Measurements from ENCODE around the gene SCYGR8. TPM values are rescaled to one million over a fixed set of nuclear protein-coding genes. Genes with fewer than 3 reads are reported as not detected.

Gene SCYGR8
- total and polyA plus RNA-seq, 2 donors (not counting 1 experiment from before 2014, with no cell fraction given): not detected

GRCh38 chr2:227717687-227718567 is 27.8 kb upstream of the SCYGR8 start, which contains the start of gene SLC19A3:
Gene SLC19A3 (minus strand): TSS chr2:227718028. CDS start chr2:227702318, 15,710 bp downstream.
- H3K27me3 Mint-ChIP-seq: peaks cover 28% of the 10 kb centered on the region
- no peak for ATAC-seq (ENCODE audit: low read depth)
- no peak for DNase-seq
- H3K27ac ChIP-seq (ENCODE audit: low read length in 2 of 2): no peak within 1 kb of the TSS
- H3K27me3 ChIP-seq (replicated peaks in 1 of 4; ENCODE audit: control extremely low read depth in 1 of 4, control insufficient read depth in 3 of 4, insufficient read depth in 4 of 4, low read length in 3 of 4): peaks cover 0 to 11% (median 7%) of the 10 kb centered on the region in 4 experiments
- H3K4me1 ChIP-seq (ENCODE audit: control insufficient read depth in 2 of 2, insufficient read depth in 2 of 2, low read length in 2 of 2): peaks cover 5% of the 10 kb centered on the region in 2 donors
- H3K4me2 ChIP-seq (replicated peaks; ENCODE audit: low read depth, low read length, poor library complexity, severe bottlenecking): peak within 1 kb of the TSS; percentile 48
- H3K4me3 ChIP-seq (ENCODE audit: control extremely low read depth in 1 of 5, extremely low read depth in 1 of 5, insufficient read depth in 1 of 5, low read depth in 2 of 5, low read length in 4 of 5): no peak within 1 kb of the TSS
- H2AFZ ChIP-seq (ENCODE audit: insufficient read depth, low read depth, low read length, poor library complexity, severe bottlenecking): peak within 1 kb of the TSS; percentile 16
- no peak for TF ChIP-seq EZH2 (IDR thresholded peaks at IDR 0.05; ENCODE audit: borderline replicate concordance, insufficient read depth, low read depth, low read length, poor library complexity, severe bottlenecking)
- no peak for TF ChIP-seq CTCF (IDR thresholded peaks at IDR 0.05)
- H3K4me3 Mint-ChIP-seq: no peak within 1 kb of the TSS
- H3K27ac Mint-ChIP-seq: no peak within 1 kb of the TSS
- no peaks in the 10 kb centered on the region for H3K36me3 ChIP-seq (replicated peaks in 1 of 2; ENCODE audit: control extremely low read depth in 1 of 2, control insufficient read depth in 1 of 2, extremely low read depth in 1 of 2, insufficient read depth in 2 of 2, low read length in 1 of 2)
- H3K4me1 Mint-ChIP-seq: peaks cover 2% of the 10 kb centered on the region
- H3K9me3 Mint-ChIP-seq (ENCODE audit: insufficient read depth): no peaks in the 10 kb centered on the region
- H3K9ac ChIP-seq (ENCODE audit: low read length): no peak within 1 kb of the TSS
- no peaks in the 10 kb centered on the region for H4K20me1 ChIP-seq (ENCODE audit: control insufficient read depth, insufficient read depth, low read length, poor library complexity, severe bottlenecking)
- peaks cover 0 to 6% (median 0%) of the 10 kb centered on the region in 3 donors for H3K9me3 ChIP-seq (ENCODE audit: control extremely low read depth in 1 of 3, control insufficient read depth in 2 of 3, insufficient read depth in 1 of 3, low read length in 2 of 3)
- POLR2A ChIA-PET: no interaction called here
- H3K79me2 ChIP-seq (ENCODE audit: control insufficient read depth, insufficient read depth, low read length): no peaks in the 10 kb centered on the region
- CTCF ChIA-PET: no interaction called here
- intact Hi-C loops (cut with micrococcal nuclease): no loop called here
- WGBS (ENCODE audit: insufficient coverage): 19% methylated on average over 32 of the region's 35 CpGs

- WGBS (ENCODE audit: insufficient coverage): no CpG with 5 or more reads among the region's 4 CpGs
These were observed 26.1 kb upstream of the SCYGR8 start for GRCh38 chr2:227719641-227720040.

More at GRCh38 chr2:227719641-227720040, 26.1 kb upstream of the SCYGR8 start:
- ATAC-seq (ENCODE audit: low read depth) (no peak), DNase-seq (no peak)
- POLR2A ChIA-PET: no interaction called here
- no peaks in the 10 kb centered on the region for H3K79me2 ChIP-seq (ENCODE audit: control insufficient read depth, insufficient read depth, low read length)
- no peak overlapping the region for H3K4me3 ChIP-seq (ENCODE audit: control extremely low read depth in 1 of 5, extremely low read depth in 1 of 5, insufficient read depth in 1 of 5, low read depth in 2 of 5, low read length in 4 of 5)
- Mint-ChIP-seq H3K27me3 (peaks cover 28% of the 10 kb centered on the region), H3K9me3 (ENCODE audit: insufficient read depth) (no peaks in the 10 kb centered on the region), H3K27ac (no peak overlapping the region), H3K4me1 (peaks cover 2% of the 10 kb centered on the region), H3K4me3 (no peak overlapping the region)
- no peaks in the 10 kb centered on the region for H4K20me1 ChIP-seq (ENCODE audit: control insufficient read depth, insufficient read depth, low read length, poor library complexity, severe bottlenecking)
- intact Hi-C loops (cut with micrococcal nuclease): no loop called here
- H3K4me1 ChIP-seq (ENCODE audit: control insufficient read depth in 2 of 2, insufficient read depth in 2 of 2, low read length in 2 of 2): peaks cover 5% of the 10 kb centered on the region in 2 donors
- no peak overlapping the region for H2AFZ ChIP-seq (ENCODE audit: insufficient read depth, low read depth, low read length, poor library complexity, severe bottlenecking)
- H3K9ac ChIP-seq (ENCODE audit: low read length): no peak overlapping the region
- TF ChIP-seq CTCF (IDR thresholded peaks at IDR 0.05) (no peak), EZH2 (IDR thresholded peaks at IDR 0.05; ENCODE audit: borderline replicate concordance, insufficient read depth, low read depth, low read length, poor library complexity, severe bottlenecking) (no peak)
- H3K9me3 ChIP-seq (ENCODE audit: control extremely low read depth in 1 of 3, control insufficient read depth in 2 of 3, insufficient read depth in 1 of 3, low read length in 2 of 3): peaks cover 0 to 6% (median 0%) of the 10 kb centered on the region in 3 donors
- H3K27me3 ChIP-seq (replicated peaks in 1 of 4; ENCODE audit: control extremely low read depth in 1 of 4, control insufficient read depth in 3 of 4, insufficient read depth in 4 of 4, low read length in 3 of 4): peaks cover 0 to 11% (median 7%) of the 10 kb centered on the region in 4 experiments
- H3K4me2 ChIP-seq (replicated peaks; ENCODE audit: low read depth, low read length, poor library complexity, severe bottlenecking): no peak overlapping the region
- H3K27ac ChIP-seq (ENCODE audit: low read length in 2 of 2): no peak overlapping the region
- H3K36me3 ChIP-seq (replicated peaks in 1 of 2; ENCODE audit: control extremely low read depth in 1 of 2, control insufficient read depth in 1 of 2, extremely low read depth in 1 of 2, insufficient read depth in 2 of 2, low read length in 1 of 2): no peaks in the 10 kb centered on the region
- CTCF ChIA-PET: no interaction called here

Data from B cell (primary cell).